HepG2 (cell line): ENCODE measurements around the gene CFAP92. TPM values are rescaled to one million over a fixed set of nuclear protein-coding genes. Genes with fewer than 3 reads are reported as not detected.

Experiments used
- ATAD3A ChIP-seq: sonication (generic); formaldehyde crosslinking; IDR thresholded peaks from 2 replicates; pipeline ENCODE4 v1.4.0; 2020; ENCODE audit warnings: missing genetic modification reagents
- ATF3 ChIP-seq: sonication (generic); formaldehyde crosslinking; IDR thresholded peaks from 2 replicates; pipeline ENCODE4 v1.4.0; 2020; ENCODE audit warnings: missing genetic modification reagents
- BHLHE40 ChIP-seq: IDR thresholded peaks from 2 replicates; pipeline ENCODE4 v1.6.1; 2011; ENCODE audit warnings: low read length, improper control_type of control experiment
- CHCHD3 ChIP-seq: sonication (generic); formaldehyde crosslinking; IDR thresholded peaks from 2 replicates; pipeline ENCODE4 v1.8.0; 2022; ENCODE audit warnings: mild to moderate bottlenecking, missing genetic modification reagents, moderate library complexity
- ELF3 ChIP-seq: IDR thresholded peaks from 2 replicates; pipeline ENCODE4 v1.6.1; 2016; ENCODE audit warnings: missing genetic modification reagents, missing compliant biosample characterization
- HIVEP1 ChIP-seq: sonication (generic); formaldehyde crosslinking; IDR thresholded peaks from 2 replicates; pipeline ENCODE4 v1.4.0; 2020; ENCODE audit warnings: mild to moderate bottlenecking, missing genetic modification reagents
- IRF9 ChIP-seq: sonication (generic); formaldehyde crosslinking; IDR thresholded peaks from 2 replicates; pipeline ENCODE4 v1.8.0; 2022; ENCODE audit warnings: missing genetic modification reagents, mild to moderate bottlenecking, borderline replicate concordance
- JDP2 ChIP-seq: sonication (generic); formaldehyde crosslinking; IDR thresholded peaks from 2 replicates; pipeline ENCODE4 v1.8.1; 2022; ENCODE audit warnings: missing genetic modification reagents, borderline replicate concordance
- NFRKB ChIP-seq: fragments of 450-650 bp; IDR thresholded peaks from 2 replicates; pipeline ENCODE4 v1.6.1; 2017
- NR1H2 ChIP-seq: sonication (generic); formaldehyde crosslinking; IDR thresholded peaks from 2 replicates; pipeline ENCODE4 v1.8.1; 2022; ENCODE audit warnings: low read depth, missing genetic modification reagents, borderline replicate concordance
- RBM22 ChIP-seq: fragments of 200-400 bp; formaldehyde crosslinking; optimal IDR thresholded peaks from 2 replicates; pipeline ENCODE3; 2017; ENCODE audit warnings: mild to moderate bottlenecking, low read length, moderate library complexity
- SUZ12 ChIP-seq: fragments of 150-350 bp; IDR thresholded peaks from 2 replicates; pipeline ENCODE4 v1.6.1; 2014; ENCODE audit warnings: low read depth, low read length
- TRIM24 ChIP-seq: sonication (generic); formaldehyde crosslinking; IDR thresholded peaks from 2 replicates; pipeline ENCODE4 v1.8.0; 2022; ENCODE audit warnings: mild to moderate bottlenecking, missing genetic modification reagents
- ZBTB46 ChIP-seq: sonication (generic); formaldehyde crosslinking; IDR thresholded peaks from 2 replicates; pipeline ENCODE4 v1.4.0; 2020; ENCODE audit warnings: mild to moderate bottlenecking, missing genetic modification reagents, borderline replicate concordance
- ZMAT3 ChIP-seq: sonication (generic); formaldehyde crosslinking; conservative IDR thresholded peaks from 2 replicates; pipeline ENCODE4 v1.7.0; 2021; ENCODE audit warnings: missing genetic modification reagents
- ZNF101 ChIP-seq: sonication (generic); formaldehyde crosslinking; IDR thresholded peaks from 2 replicates; pipeline ENCODE4 v1.4.0; 2020; ENCODE audit warnings: mild to moderate bottlenecking, low read depth, missing genetic modification reagents, borderline replicate concordance
- ZNF17 ChIP-seq: sonication (generic); formaldehyde crosslinking; IDR thresholded peaks from 2 replicates; pipeline ENCODE4 v1.5.0; 2020; ENCODE audit warnings: mild to moderate bottlenecking, missing genetic modification reagents
- ZNF574 ChIP-seq: sonication (generic); formaldehyde crosslinking; IDR thresholded peaks from 2 replicates; pipeline ENCODE4 v1.4.0; 2020; ENCODE audit warnings: missing genetic modification reagents
- ZNF607 ChIP-seq: sonication (generic); formaldehyde crosslinking; IDR thresholded peaks from 2 replicates; pipeline ENCODE4 v1.5.1; 2020; ENCODE audit warnings: missing genetic modification reagents, mild to moderate bottlenecking, borderline replicate concordance
- ZNF720 ChIP-seq: sonication (generic); formaldehyde crosslinking; IDR thresholded peaks from 2 replicates; pipeline ENCODE4 v1.4.0; 2020; ENCODE audit warnings: missing genetic modification reagents
- ZNF737 ChIP-seq: sonication (generic); formaldehyde crosslinking; IDR thresholded peaks from 2 replicates; pipeline ENCODE4 v1.5.0; 2020; ENCODE audit warnings: missing genetic modification reagents, mild to moderate bottlenecking, borderline replicate concordance
- ZUFSP ChIP-seq: sonication (generic); formaldehyde crosslinking; IDR thresholded peaks from 2 replicates; pipeline ENCODE4 v1.9.0; 2021; ENCODE audit warnings: missing genetic modification reagents, mild to moderate bottlenecking, borderline replicate concordance
- polyA plus RNA-seq, 8 experiments: library from polyadenylated mRNA; depleted of rRNA in 3 of 8; stranded (reverse) in 7 of 8; unstranded in 1 of 8; fragments of >200 nt; fragmentation: Illumina TruSeq in 4 of 8; extraction: Trizol in 4 of 8; gene quantifications; 2 replicates each; pipeline versions ENCODE4 v1.2.1 to v1.2.3, GENCODE V29; 2011 to 2016; ENCODE audit warnings: low read depth in 4 of 8, missing spikeins in 1 of 8, mixed read lengths in 1 of 8; ENCODE audit not compliant: insufficient read depth in 1 of 8
- total RNA-seq, 5 experiments: library from RNA; depleted of rRNA; stranded (reverse); fragments of >200 nt; fragmentation: Illumina TruSeq; extraction: Trizol; gene quantifications; 2 replicates each; pipeline ENCODE4 v1.2.3, GENCODE V29; 2016; ENCODE audit warnings: low read depth in 1 of 5

Gene CFAP92
- total and polyA plus RNA-seq, 2 of the 13 experiments (the other 11 are each of a cell fraction or from before 2014, with no cell fraction given): 0.18 to 0.46 TPM

GRCh38 chr3:128879125-128879969 is 114.5 kb downstream of the CFAP92 start, which contains the start of gene ACAD9 (continued):
- TF ChIP-seq IRF9 (peak; percentile 97), ZNF720 (CRISPR knock-in tag) (0 out of 2 replicates have a peak, but pooled peaks have one; percentile 32), ZNF101 (CRISPR knock-in tag) (no peak), CHCHD3 (peak; percentile 90), ZUFSP (CRISPR knock-in tag) (no peak), ZNF737 (peak; percentile 32; the same call in 1 of the 2 replicates), TRIM24 (no peak), NR1H2 (0 out of 2 replicates have a peak, but pooled peaks have one; percentile 62), SUZ12 (no peak), ATF3 (CRISPR knock-in tag) (peak; percentile 69; the same call in 1 of the 2 replicates), ELF3 (CRISPR knock-in tag) (peak; percentile 74; the same call in 1 of the 2 replicates), ZMAT3 (CRISPR knock-in tag) (peak; percentile 99), HIVEP1 (CRISPR knock-in tag) (peak; percentile 94), NFRKB (no peak), JDP2 (CRISPR knock-in tag) (no peak), RBM22 (no peak), BHLHE40 (peak; percentile 99), ZNF574 (CRISPR knock-in tag) (peak; percentile 92), ZBTB46 (no peak), ZNF17 (CRISPR knock-in tag) (no peak), ZNF607 (CRISPR knock-in tag) (peak; percentile 88), ATAD3A (0 out of 2 replicates have a peak, but pooled peaks have one; percentile 27)
